Hippocampal formation (tissue), 2 donors: Measurements from ENCODE around the gene ARHGAP24.
"Not testable (repeated sequence)": the region's sequence is repeated elsewhere in the genome, so short reads cannot be mapped to it uniquely, and the experiment has no call there.

Experiments used
- DNase-seq, 2 donors: peaks; one replicate each; lab custom pipeline; 2025; lab: John Stamatoyannopoulos, UW

The ARHGAP24 gene

DNA sequence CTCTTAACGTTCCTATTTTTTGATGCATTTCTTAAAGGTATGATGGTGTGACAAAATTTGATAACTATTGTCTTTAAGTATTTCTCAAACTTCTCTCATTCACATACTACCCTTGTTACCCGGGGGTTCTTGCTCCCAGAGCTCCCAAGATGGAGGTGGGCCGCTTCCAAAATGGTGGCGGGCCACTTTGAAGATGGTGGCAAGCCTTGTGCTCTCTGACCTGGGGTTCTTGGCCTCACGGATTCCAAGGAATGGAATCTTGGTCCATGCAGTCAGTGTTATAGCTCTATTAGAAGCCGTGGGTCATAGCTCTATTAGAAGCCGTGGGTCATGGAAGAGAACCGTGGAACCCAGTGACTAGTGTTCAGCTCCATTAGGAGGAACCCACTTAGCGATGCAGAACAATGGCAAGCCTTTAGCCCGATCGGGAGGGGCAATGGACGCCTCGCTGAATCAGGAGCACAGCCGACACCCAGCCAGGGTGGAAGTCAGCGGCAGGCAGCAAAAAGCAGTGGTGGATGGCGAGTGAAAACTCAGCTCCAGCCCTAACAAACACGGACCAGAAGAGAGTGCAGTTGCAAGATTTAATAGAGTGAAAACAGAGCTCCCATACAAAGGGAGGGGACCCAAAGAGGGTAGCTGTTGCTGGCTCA is 481.5 kb downstream of the ARHGAP24 start:
- DNase-seq: no peak

DNA sequence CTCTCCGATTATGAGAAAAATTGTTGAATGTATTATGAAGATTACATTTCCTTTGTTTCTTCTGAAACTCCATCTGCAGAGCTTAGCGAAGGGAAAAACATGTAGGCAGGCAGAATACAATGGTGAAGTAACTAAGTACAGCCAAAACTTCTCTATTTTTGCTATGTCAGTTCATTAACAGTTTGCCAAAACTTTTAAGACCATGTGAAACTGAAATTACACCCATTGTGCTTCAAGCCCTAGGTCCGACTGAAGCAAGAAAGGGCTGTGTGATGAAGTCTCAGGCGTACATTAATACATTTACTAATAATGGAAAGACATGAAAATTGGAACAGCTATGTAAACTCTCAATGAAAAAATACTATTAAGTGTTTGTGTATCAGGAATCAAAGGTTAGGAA is 486.9 kb downstream of the ARHGAP24 start:
- no peak for DNase-seq

DNA sequence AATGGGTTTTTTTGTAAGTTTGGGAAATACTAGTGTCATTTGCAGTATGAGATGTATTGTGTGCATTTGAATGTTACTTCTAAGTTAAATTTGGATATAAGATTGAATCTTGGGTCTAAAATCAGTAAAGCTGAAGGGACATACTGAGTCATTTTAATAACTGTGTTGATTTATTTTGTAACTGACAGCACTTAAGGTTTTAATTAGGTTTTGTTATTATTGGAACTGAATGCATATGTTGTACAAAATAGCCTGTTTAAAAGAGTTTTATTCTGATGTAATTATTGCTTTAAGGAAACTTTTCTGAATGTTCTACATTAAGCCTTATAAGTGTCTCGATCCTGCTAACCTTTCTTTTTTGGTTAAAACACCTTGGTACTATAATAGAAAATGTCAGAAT is 488.3 kb downstream of the ARHGAP24 start:
- no peak for DNase-seq

DNA sequence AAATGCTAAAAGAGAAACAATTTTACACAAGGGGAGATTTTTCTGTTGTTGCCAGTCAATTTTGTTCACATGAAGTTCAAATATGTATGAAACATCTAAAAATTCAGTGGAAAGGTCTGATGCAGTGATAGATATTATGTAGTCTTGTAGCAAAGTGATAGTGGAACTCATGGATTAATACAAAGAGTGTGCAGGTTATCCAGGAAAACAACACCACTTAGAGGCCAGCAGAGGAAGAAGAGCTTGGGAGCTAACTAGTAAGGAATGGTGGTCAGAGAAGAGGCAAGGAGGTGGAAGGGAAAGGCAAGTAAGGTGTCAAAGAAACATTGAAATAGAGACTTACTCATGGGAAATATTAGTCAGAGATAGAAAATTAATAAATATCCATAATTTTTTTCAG is 489.3 kb downstream of the ARHGAP24 start:
- no peak for DNase-seq

DNA sequence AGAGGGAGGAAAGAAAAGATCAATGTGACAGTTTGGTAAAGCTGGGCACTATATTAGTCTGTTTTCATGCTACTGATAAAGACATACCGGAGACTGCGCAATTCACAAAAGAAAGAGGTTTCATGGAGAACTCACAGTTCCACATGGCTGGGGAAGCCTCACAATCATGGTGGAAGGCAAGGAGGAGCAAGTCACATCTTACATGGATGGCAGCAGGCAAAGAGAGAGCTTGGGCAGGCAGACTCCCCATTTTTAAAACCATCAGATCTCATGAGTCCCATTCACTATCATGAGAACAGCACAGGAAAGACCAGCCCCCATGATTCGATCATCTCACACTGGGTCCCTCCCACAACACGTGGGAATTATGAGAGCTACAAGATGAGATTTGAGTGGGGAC is 490.1 kb downstream of the ARHGAP24 start:
- DNase-seq: not testable (repeated sequence)

DNA sequence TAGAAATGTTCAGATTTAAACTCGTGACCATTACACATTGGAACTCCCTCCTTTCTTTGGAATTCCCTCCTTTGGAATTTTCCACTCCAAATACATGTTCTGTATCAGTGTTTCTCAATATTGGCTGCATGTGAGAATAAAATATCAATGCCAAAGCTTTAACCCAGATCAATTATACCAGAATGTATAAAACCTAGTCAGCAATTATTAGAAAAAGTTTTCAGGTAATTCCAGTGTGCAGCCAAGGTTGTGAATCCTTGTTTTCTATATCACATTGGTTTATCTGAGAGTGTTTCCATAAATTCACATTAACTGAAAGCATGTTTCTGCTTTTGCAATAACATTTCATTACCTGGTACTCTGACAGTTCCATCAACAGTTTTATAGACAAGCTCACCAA is 490.6 kb downstream of the ARHGAP24 start:
- DNase-seq: no peak

DNA sequence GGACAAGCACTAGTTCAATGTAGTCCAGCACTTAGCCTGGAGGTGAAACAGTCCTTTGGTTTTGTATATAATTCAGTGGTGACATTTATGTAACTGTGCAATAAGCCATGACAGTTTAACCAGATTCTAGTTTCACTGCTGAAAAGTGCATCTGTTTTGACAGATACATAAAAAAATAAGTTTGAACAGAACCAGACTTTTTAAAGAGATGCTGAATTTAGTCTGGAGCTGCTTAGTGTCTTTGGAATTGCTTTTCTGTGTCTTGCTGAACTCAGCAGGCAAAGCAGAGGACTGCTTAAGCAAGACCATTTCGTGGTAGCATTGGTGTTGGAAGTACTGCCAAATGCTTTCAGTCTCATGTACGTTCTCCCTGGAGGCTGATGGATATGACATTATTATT is 491.4 kb downstream of the ARHGAP24 start:
- no peak for DNase-seq

DNA sequence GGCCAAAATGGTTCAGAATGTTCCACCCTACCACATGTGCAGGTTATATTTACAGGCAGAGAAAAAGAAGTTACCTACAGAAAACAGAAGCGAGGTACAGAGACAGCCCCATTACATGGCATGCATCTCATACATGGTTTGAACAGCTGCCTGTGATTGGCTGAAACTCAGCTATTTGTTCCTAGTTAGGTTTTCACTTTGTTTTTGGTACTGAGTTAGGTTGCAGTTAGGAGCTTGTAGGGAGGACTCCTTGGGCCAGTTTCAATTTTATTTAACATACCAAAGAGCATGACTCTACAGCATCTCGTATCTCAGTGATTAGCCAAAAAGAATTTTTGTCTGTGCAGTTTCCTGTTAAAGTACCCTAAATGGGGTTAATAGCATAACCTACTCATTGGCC is 492.9 kb downstream of the ARHGAP24 start:
- DNase-seq: no peak

DNA sequence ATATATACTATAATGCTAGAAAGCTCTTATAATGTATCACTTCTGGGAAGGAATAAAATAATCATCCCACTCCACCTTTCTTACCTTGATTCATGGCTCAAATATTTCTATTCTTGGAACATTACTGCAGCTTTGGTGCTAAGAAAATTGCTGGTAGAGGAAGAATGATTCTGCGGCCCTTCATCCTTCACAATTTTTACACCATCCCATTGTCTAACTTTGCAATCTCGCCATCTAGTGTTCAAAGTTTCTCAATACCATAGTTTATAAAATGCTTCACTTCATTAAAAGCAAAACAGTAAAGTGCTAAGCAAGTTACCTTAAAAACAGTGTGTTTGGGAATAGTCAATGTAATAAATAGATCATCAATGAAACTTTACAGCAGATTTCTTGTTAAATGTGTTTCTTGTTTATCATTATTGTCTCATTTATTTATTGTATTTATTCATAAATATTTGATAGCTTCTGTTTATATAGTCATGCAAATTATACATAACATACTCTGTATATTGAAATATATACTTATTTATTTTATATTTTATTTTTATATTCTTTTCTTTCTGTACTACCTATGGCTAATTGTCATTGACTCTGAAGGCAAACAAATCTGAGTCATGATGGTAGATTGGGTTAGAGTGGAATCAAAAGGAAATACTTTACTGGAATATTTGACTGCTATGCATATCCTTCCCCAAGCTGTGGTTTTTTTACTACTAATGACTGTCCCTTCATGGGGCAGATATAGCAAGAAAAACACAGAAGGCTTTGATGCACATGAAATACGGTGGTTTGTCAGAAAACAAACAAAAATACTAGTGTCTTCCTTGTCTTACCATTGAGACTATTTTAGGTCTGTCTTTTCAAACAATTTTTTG is 494.2 kb downstream of the ARHGAP24 start:
- peak in 1 of 2 donors; percentile 75 for DNase-seq

DNA sequence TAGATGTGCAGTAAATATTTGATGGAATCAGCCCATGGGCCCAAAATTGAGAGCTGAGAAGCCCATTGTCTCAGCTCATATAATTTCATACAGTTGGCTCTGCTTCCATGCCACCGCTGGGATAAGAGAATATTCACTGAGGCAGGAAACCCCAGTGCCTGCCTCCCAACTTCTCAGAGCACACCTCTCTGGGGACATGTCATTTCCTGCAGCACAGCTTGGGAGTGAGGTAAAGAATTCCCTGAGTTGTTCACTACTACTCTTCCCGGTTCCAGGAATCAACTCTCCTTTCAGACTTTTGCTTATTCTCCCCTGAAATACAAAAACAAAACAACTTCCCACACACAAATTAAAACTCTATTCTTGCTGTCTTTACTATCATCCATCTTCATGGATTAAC is 495.6 kb downstream of the ARHGAP24 start:
- no peak for DNase-seq

DNA sequence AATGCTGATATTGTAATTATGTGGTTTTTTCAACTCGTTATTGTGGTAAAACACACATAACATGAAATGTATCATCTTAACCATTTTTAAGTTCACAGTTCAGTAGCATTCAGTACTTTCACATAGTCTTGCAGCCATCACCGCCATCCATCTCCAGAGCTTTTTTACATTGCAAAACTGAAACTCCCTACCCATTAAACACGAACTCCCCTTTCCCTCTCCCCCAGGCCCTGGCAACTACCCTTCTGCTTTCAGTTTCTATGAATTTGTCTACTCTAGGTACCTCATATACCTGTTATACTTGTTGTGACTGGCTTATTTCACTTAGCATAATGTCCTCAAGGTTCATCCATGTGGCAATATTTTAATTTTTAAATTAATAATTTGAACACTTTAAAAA is 504.3 kb downstream of the ARHGAP24 start:
- no peak for DNase-seq

DNA sequence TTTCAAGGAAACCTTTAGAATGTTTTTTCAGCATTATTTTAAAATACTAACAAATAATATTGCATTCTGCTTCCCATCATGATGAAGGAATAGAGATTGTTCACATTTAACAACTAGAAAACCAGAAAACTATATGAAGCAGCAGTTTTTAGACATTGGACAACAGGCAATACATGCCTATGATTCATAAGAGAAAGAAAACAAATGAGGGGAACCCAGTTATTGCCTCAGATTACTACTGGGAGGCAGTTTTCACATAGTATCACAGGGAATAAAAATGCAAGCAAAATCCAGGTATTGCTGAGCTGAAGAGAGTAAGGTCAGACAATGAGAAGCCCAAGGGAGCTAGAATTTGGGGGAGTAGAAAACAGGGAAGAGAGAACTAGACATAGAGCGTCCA is 511.3 kb downstream of the ARHGAP24 start:
- no peak for DNase-seq

DNA sequence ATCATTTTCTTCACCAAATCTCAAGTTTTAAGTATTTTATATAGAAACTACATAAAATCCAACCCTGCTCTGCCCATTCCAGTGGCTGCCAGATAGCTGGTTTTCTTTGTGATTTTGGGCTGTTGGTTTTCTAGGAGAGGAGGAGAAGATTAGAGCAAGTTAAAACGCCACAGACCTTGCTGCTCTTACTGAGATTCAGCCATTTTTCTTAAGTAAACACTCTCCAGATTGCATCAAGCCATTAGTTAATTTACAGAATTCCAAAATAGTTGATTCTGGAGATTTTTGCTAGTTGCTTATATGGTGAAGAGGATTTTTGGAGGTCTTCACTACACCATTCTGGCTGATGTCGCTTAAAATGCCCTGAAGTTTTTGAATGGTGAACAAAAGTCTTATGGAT is 518.7 kb downstream of the ARHGAP24 start:
- DNase-seq: no peak

DNA sequence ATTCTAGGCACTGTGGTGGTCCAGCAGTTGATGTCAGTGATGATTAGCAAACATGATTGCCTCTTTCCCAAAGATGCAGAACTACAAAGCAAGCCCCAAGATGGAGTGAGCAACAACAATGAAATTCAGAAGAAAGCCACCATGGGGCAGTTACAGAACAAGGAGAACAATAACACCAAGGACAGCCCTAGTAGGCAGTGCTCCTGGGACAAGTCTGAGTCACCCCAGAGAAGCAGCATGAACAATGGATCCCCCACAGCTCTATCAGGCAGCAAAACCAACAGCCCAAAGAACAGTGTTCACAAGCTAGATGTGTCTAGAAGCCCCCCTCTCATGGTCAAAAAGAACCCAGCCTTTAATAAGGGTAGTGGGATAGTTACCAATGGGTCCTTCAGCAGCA is 519.6 kb downstream of the ARHGAP24 start:
- no peak for DNase-seq

DNA sequence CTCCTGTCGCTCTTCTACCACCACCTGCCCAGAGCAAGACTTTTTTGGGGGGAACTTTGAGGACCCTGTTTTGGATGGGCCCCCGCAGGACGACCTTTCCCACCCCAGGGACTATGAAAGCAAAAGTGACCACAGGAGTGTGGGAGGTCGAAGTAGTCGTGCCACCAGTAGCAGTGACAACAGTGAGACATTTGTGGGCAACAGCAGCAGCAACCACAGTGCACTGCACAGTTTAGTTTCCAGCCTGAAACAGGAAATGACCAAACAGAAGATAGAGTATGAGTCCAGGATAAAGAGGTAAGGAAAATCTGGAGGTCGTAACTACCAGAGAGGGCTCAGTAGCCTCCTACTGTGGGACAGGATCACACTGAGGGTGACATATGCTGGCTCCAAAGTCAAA is 520.4 kb downstream of the ARHGAP24 start:
- no peak for DNase-seq

DNA sequence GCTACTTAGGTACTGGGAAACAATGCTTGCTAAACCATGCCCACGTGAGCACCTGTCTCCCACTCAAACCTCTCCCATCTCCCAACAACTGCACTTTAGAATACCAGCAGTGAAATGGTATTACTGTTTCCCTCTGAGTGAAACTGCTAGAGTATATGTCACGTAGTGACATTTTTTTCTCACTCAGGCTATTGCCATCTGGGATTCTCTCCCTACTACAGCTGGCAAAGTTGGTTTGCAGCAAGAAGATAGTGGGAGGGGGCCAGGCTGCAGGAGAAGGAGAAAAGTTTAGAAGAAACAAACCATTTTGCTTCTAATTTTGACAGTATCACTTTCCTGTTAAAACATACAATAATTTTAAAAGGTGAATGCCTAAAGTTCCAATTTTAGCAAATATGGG is 526.6 kb downstream of the ARHGAP24 start:
- no peak for DNase-seq

DNA sequence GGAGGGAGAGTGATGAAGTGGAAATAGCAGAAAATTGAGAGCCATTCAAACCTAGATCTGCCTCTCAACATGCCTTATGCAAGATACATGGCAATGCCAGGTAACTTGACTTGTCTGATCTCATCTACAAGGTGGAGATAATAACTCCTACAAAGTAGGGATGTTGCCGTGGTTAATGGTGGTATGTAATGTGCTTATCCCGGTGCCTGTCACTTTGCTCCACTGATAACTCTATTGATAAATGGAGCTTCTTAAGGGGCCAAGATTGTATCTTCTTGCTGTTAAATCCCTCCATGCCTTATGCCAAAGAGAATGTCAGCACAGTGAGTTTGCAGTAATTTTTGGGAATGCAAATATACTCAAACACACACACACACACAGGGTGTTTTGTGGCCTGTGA is 529.1 kb downstream of the ARHGAP24 start:
- no peak for DNase-seq

DNA sequence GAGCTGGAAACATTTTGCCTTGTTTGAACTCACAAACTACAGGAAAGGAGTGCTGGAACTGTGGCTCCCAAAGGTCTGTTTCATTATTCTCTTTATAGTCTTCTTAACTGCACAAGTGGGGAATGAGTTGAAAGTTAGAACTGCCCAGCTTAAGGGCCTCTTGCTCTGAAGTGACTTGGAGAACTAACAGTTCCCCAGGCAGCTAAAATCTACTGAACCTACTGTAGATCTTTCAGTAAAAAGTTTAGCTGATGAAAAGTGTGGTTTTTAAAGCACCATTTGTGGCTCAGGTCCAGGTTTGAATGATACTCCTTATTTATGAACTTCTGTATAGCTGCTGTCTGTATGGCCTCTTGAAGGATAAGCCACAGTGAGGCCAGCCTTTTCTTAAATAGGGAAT is 531.1 kb downstream of the ARHGAP24 start:
- no peak for DNase-seq

DNA sequence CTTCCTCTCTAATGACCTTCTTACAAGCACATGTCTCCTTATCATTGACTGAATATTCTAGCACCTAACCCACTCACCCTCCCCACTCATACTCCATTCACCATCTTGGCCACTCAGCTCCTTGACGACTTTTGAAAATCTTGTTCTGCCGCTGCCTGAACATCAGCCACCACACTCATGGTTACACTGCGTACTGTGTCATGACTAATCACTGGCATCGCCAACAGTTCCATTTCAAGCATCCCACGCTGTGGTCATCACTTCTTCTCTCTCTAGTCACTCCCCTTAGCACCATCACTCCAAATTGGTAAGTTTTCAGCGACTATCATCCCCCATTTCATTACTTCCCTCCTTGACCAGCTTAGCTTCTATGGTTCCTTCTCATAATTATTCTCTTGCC is 532.1 kb downstream of the ARHGAP24 start:
- no peak for DNase-seq

DNA sequence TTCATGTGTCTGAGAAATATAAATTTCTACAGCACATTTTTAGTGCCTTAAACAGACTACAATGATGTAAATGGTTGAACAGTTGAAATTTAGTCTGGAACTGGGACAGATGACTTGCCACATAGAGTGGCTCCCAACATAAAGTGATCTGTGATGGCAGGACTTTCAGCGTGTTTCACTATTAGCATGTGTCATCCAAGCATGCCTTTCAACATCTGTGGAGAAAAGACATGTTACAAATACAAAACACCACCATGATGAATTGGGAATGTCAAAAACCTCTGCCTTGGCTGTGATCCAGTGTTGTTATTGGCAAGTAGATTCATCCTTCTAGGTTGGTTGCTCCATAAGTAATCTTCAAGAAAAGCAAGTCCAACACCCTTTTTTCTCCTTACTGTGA is 536.2 kb downstream of the ARHGAP24 start:
- no peak for DNase-seq

DNA sequence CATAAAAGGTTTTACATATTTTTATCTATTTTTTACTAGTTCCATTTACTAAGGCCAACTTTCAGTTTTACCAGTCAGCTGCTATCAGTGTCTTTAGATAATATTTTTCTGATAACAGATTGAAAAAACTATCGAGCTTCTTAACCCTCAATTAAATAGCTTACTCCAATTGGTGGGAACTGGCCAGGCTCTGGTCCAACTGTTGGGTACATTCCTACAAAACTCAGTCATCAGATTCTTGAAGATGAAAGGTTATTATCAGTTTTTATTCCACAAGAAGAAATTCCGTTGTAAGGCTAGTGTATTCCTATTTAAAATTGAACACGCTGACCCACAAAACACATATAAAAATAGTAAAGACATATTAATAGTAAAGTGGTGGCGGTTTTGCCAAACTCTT is 538.7 kb downstream of the ARHGAP24 start:
- DNase-seq: no peak

DNA sequence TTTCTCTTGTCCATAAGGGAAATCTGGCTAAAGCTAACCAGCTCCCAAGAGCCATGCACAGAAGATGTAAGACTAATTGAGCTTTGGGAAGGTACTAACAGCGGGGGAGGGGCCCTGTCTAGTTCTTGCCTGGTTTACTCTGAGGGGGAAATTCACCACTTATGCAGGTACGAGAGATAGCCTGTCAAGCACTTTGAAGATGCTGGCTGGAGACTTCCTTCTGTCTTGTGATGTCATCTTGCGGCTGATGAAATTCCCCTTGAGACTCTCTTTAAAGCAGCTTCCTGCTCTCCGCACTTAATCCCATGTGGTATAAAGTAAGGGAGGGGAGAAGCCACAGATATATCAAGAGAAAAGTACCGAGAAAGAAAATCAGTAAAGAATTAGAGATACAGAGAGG is 539.6 kb downstream of the ARHGAP24 start:
- DNase-seq: no peak
